ENCODE measurements around the gene MYO9A.
A peak's percentile ranks its signal among the peaks of the same experiment; 100 is the strongest.
"Not testable (repeated sequence)": the region's sequence is repeated elsewhere in the genome, so short reads cannot be mapped to it uniquely, and the experiment has no call there.

Gene MYO9A

GRCh38 chr15:71939981-71940588, 177.9 kb downstream of the MYO9A start:
- DNase-seq = no peak

GRCh38 chr15:71937650-71938311, 180.2 kb downstream of the MYO9A start:
- DNase-seq = no peak

DNA sequence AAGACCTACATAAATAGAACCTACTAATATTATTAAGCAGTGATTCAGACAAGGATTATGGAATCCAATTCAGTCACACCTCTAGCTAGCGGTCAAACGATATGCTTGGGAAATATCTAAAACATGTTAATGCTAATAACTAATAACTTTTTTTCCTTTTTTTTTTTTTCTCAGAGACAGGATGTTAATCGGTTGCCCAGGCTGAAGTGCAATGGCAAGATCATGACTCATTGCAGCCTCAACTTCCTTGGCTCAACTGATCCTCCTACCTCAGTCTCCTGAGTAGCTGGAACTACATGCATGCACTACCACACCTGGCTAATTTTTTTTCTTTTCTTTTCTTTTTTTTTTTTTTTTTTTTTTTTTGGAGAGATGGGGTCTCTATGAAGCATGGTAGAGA, 183.5 kb downstream of the MYO9A start:
- DNase-seq = no peak

- DNase-seq = no peak
Observed at GRCh38 chr15:71932689-71933088, 185.3 kb downstream of the MYO9A start.

DNA sequence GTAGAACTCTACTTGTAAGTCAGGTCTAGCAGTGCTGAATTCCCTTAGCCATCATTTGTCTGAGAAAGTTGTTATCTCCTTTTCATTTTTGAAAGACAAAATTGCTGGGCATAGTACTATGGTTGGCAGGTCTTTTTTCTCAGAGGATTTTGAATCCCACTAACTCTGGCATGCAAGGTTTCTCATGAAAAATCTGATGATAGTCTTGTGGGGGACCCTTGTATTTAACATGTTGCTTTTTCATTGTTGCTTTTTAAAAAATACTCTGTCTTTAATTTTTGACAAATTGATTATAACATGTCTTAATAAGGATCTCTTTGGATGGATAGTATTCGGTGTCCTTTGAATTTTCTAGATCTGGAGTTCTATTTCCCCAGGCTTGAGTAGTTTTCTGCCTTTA, 186.7 kb downstream of the MYO9A start:
- DNase-seq = no peak

GRCh38 chr15:71925145-71925544, 192.8 kb downstream of the MYO9A start:
- no peak for DNase-seq

GRCh38 chr15:71921191-71921590, 196.8 kb downstream of the MYO9A start:
- no peak for DNase-seq

DNA sequence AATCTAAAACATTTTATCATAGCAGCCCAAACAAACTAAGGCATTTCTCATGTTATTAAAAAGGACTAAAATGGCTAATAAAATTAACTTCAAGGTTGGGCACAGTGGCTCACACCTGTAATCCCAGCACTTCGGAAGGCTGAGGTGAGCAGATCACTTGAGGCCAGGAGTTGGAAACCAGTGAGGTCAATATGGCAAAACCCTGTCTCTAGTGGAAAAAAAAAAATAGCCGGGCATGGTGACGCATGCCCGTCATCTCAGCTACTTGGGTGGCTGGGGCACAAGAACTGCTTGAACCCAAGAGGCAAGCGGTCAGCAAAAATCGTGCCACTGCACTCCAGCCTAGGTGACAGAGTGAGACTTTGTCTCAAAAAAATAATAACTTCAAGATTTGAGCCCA, 197.4 kb downstream of the MYO9A start:
- no peak for DNase-seq

DNA sequence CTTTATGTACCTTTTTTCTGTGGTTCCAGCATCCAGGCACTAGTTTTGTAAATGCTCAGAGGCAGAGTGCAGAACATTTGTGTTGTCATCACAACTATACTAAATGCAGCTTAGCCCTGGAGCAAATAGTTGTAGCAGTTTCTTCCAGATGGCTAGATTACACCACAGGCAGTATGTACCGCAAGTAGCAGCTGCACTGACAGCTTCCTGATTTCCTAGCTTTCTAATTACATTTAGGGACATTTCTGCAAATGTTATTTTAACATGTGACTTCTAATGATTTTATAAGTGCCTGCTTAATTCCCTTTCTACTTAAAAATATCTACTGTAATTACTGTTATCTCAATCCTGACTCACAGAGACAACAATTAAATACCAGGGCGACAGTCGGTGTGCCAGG, 201.1 kb downstream of the MYO9A start:
- DNase-seq = peak in 1 of 2 experiments; percentile 9

GRCh38 chr15:71914092-71914491, 203.9 kb downstream of the MYO9A start:
- DNase-seq = no peak

DNA sequence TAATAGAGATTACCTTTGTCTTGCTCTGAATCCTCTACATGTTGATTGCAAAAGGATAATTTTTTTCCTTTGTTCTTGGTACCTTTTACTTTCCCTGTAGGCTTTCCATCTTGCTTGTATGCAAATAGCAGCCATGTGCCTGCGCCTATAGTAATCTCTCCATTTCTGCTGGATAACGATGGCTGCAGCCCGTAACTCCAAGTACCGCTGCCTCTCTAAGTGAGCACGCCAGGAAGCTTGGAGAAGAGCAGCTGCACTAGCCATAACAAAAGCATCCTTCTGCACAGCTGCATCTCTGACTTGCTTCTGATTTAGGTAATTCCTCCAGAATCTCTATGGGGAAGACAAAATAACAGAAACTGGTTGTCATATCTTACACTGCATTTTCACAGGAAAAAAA, 218.3 kb downstream of the MYO9A start:
- no peak for DNase-seq

- no peak for DNase-seq
Observed at GRCh38 chr15:71893691-71894090, 224.3 kb downstream of the MYO9A start.

DNA sequence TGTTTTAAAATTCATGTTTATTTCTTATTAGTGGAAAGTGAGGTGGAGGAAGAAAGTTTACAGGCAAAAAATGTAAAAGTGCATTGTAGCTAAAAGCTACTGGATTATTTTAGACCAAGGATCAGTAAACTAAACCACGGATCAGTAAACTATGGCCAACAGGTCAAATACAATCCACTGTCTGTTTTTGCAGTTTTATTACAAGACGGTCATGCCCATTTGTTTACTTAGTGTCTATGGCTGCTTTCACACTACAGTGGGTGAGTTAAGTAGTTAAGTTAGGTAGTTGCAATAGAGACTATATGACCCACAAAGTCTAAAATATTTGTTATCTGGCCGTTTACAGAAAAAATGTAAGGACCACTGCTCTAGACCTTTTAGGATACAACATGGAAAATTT, 225.6 kb downstream of the MYO9A start:
- no peak for DNase-seq

DNA sequence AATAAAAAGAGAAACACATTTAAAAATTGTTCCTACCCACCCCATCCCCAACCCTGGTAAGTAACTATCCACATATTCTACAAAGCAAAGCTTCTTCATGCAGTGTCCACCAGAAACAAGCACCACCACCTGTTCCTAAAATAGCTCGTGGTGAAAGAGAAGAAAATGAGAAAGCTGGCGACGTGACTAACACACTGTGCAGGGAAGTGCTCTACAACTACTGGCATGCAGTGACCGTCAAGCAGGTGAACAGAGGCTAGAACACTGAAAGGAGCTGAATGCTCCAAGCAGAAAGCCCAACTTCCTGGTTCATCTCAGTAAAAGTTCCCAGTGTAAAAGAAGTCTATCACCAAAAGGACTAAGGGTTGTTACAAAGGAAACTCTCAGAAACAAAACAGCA, 226.9 kb downstream of the MYO9A start:
- no peak for DNase-seq

GRCh38 chr15:71889947-71890346, 228.0 kb downstream of the MYO9A start:
- DNase-seq = no peak

GRCh38 chr15:71889385-71889784, 228.6 kb downstream of the MYO9A start:
- DNase-seq = no peak

- no peak for DNase-seq
Observed at GRCh38 chr15:71888797-71889196, 229.2 kb downstream of the MYO9A start.

DNA sequence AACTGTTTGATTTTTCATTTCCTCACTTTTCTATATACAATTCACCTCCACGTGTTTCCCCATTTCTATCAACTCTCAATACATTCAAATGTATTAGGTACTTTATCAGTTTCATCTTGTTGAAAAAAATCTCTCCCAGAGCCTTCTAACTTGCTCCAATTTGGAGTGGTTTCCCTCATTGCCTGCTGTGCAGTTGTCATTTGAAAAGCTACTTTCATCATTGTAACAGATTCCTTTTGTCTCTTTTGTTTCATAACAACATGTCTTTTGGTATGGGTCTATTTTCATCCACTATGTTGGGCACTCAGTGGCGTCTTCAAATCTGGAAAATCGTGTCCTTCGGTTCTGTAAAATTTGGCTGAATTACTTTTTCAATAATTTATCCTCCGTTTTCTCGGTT, 232.6 kb downstream of the MYO9A start:
- DNase-seq = no peak

- DNase-seq = no peak
Observed at GRCh38 chr15:71883447-71883846, 234.5 kb downstream of the MYO9A start.

GRCh38 chr15:71880276-71880675, 237.7 kb downstream of the MYO9A start:
- no peak for DNase-seq

GRCh38 chr15:71874245-71874644, 243.7 kb downstream of the MYO9A start:
- no peak for DNase-seq

- not testable (repeated sequence) for DNase-seq
Observed at GRCh38 chr15:71858232-71858631, 259.7 kb downstream of the MYO9A start.

GRCh38 chr15:71853543-71853942, 264.4 kb downstream of the MYO9A start:
- no peak for DNase-seq

GRCh38 chr15:71844916-71845315, 273.0 kb downstream of the MYO9A start:
- peak in 1 of 2 experiments; percentile 18 for DNase-seq

- DNase-seq = no peak
Observed at GRCh38 chr15:71841563-71841962, 276.4 kb downstream of the MYO9A start.

Measured in Kasumi-1 (cell line).